HCT116 (cell line): ENCODE results near the gene TLX3. TPM values are rescaled to one million over a fixed set of nuclear protein-coding genes. Genes with fewer than 3 reads are reported as not detected.

Source experiments
- ATAC-seq: fragments of 200-7000 bp; cut with Tn5 transposase; 2 replicates; pipeline ENCODE4 v1.9.1; 2020; ENCODE audit warnings: mild to moderate bottlenecking, moderate library complexity
- BruUV-seq: library from RNA; stranded (reverse); fragments of 400-500 nt; replicated peaks from 2 replicates; lab custom pipeline; 2021; lab: Mats Ljungman, UMichigan
- CTCF ChIA-PET: fragments of 300-600 bp; sonication (Branson Sonifier 250); formaldehyde crosslinking; loops from one replicate; lab custom pipeline; 2021; ENCODE audit warnings: antibody characterized with exemption; lab: Charles Lee
- POLR2A ChIA-PET: fragments of 300-600, 350-600 bp; sonication (Branson Sonifier 250); formaldehyde crosslinking; loops from one replicate; lab custom pipeline; 2021; ENCODE audit warnings: antibody characterized with exemption; lab: Charles Lee
- RAD21 ChIA-PET, 2 experiments: fragments of 300-600 bp; sonication (Branson Sonifier 250); formaldehyde crosslinking; loops; one replicate each; lab custom pipeline; 2023; ENCODE audit warnings: low total read pairs in 2 of 2; ENCODE audit not compliant: uncharacterized antibody in 2 of 2, unreplicated experiment in 2 of 2, low non-redundant PET in 1 of 2; lab: Charles Lee
- DNase-seq: peaks from one replicate; pipeline ENCODE4 v3.0.0-alpha.2; 2010; ENCODE audit warnings: low read depth, low spot score
- H2AFZ ChIP-seq: fragments of 200-600 bp; shearing (Covaris generic), sonication (generic); 2 replicates; pipeline ENCODE4 v1.6.1; 2017; ENCODE audit warnings: low read depth, mixed run types, mixed read lengths, antibody characterized with exemption, low read length; ENCODE audit not compliant: poor library complexity, severe bottlenecking
- H3K27ac ChIP-seq: 2 replicates; pipeline ENCODE4 v1.5.1; 2012; ENCODE audit warnings: low read depth, low read length
- H3K27me3 ChIP-seq: fragments of 200-600 bp; sonication (generic); 2 replicates; pipeline ENCODE4 v1.6.1; 2016; ENCODE audit warnings: mixed run types, low read length, mixed read lengths; ENCODE audit not compliant: insufficient read depth
- H3K36me3 ChIP-seq, 2 experiments: fragments of 200-500 bp in 1 of 2; fragments of 200-600 bp in 1 of 2; sonication (Bioruptor generic) in 1 of 2; sonication (generic) in 1 of 2; 2 replicates each; pipeline versions ENCODE4 v1.5.1 to v1.6.1; 2014 to 2016; ENCODE audit warnings: low read length in 2 of 2, inconsistent platforms in 1 of 2, mixed read lengths in 1 of 2, mixed run types in 1 of 2; ENCODE audit not compliant: insufficient read depth in 2 of 2, control insufficient read depth in 1 of 2
- H3K4me1 ChIP-seq, 2 experiments: fragments of 200-600 bp in 1 of 2; sonication (generic) in 1 of 2; 2 replicates each; pipeline versions ENCODE4 v1.5.1 to v1.6.1; 2012 to 2017; ENCODE audit warnings: low read length in 2 of 2, inconsistent platforms in 1 of 2, mild to moderate bottlenecking in 1 of 2, mixed read lengths in 1 of 2, mixed run types in 1 of 2, moderate library complexity in 1 of 2; ENCODE audit not compliant: insufficient read depth in 2 of 2, control insufficient read depth in 1 of 2
- H3K4me2 ChIP-seq: fragments of 200-600 bp; sonication (generic); 2 replicates; pipeline ENCODE4 v1.6.1; 2017; ENCODE audit warnings: mixed run types, low read length, mixed read lengths
- H3K4me3 ChIP-seq, 2 experiments: fragments of 200-600 bp in 1 of 2; sonication (generic) in 1 of 2; replicated peaks in 1 of 2; 2 replicates each; pipeline ENCODE4 v1.5.1; 2011 to 2016; ENCODE audit warnings: low read length in 2 of 2, control low read depth in 1 of 2, low read depth in 1 of 2, mild to moderate bottlenecking in 1 of 2, mixed read lengths in 1 of 2, mixed run types in 1 of 2
- H3K79me2 ChIP-seq: fragments of 200-600 bp; sonication (generic); 2 replicates; pipeline ENCODE4 v1.6.1; 2017; ENCODE audit warnings: mild to moderate bottlenecking, mixed run types, low read length, moderate library complexity, mixed read lengths; ENCODE audit not compliant: insufficient read depth
- H3K9ac ChIP-seq: fragments of 200-600 bp; sonication (generic); 2 replicates; pipeline ENCODE4 v1.6.1; 2016; ENCODE audit warnings: low read length, mixed read lengths
- H3K9me2 ChIP-seq: fragments of 200-600 bp; sonication (generic), shearing (Covaris generic); 2 replicates; pipeline ENCODE4 v1.6.1; 2017; ENCODE audit warnings: mixed run types, mild to moderate bottlenecking, moderate library complexity; ENCODE audit not compliant: insufficient read depth
- H3K9me3 ChIP-seq, 2 experiments: fragments of 200-500 bp in 1 of 2; fragments of 200-600 bp in 1 of 2; sonication (Bioruptor generic) in 1 of 2; sonication (generic) in 1 of 2; 2 replicates each; pipeline ENCODE4 v1.6.1; 2014 to 2017; ENCODE audit warnings: low read length in 2 of 2, mixed read lengths in 2 of 2, inconsistent platforms in 1 of 2, low read depth in 1 of 2, mild to moderate bottlenecking in 1 of 2, mixed run types in 1 of 2, moderate library complexity in 1 of 2; ENCODE audit not compliant: control insufficient read depth in 1 of 2, insufficient read depth in 1 of 2
- H4K20me1 ChIP-seq: fragments of 200-600 bp; sonication (generic), shearing (Covaris generic); 2 replicates; pipeline ENCODE4 v1.6.1; 2017; ENCODE audit warnings: mixed run types, mild to moderate bottlenecking, moderate library complexity; ENCODE audit not compliant: insufficient read depth
- CBX3 ChIP-seq: IDR thresholded peaks from 2 replicates; pipeline ENCODE4 v1.6.1; 2012; ENCODE audit warnings: low read depth
- CEBPB ChIP-seq: IDR thresholded peaks from 2 replicates; pipeline ENCODE4 v1.6.1; 2012; ENCODE audit warnings: low read depth
- EGR1 ChIP-seq: IDR thresholded peaks from 2 replicates; pipeline ENCODE4 v1.6.1; 2012; ENCODE audit warnings: low read depth
- EZH2phosphoT487 ChIP-seq: fragments of 200-600 bp; IDR thresholded peaks from 2 replicates; pipeline ENCODE4 v1.6.1; 2018; ENCODE audit warnings: antibody characterized with exemption, borderline replicate concordance
- FOSL1 ChIP-seq: IDR thresholded peaks from 2 replicates; pipeline ENCODE4 v1.6.1; 2012; ENCODE audit warnings: low read depth
- JUND ChIP-seq: IDR thresholded peaks from 2 replicates; pipeline ENCODE4 v1.6.1; 2012
- POLR2A ChIP-seq: IDR thresholded peaks from 2 replicates; pipeline ENCODE4 v1.7.0; 2011; ENCODE audit warnings: borderline replicate concordance; ENCODE audit not compliant: insufficient read depth, insufficient read length; ENCODE audit errors: extremely low read depth
- POLR2AphosphoS5 ChIP-seq: IDR thresholded peaks from 2 replicates; pipeline ENCODE4 v1.6.1; 2011; ENCODE audit warnings: mild to moderate bottlenecking, low read depth, low read length, moderate library complexity
- RAD21 ChIP-seq: IDR thresholded peaks from 2 replicates; pipeline ENCODE4 v1.6.1; 2012; ENCODE audit warnings: low read depth, mild to moderate bottlenecking
- SIN3A ChIP-seq: IDR thresholded peaks from 2 replicates; pipeline ENCODE4 v1.6.1; 2012; ENCODE audit warnings: low read depth
- SP1 ChIP-seq: IDR thresholded peaks from 2 replicates; pipeline ENCODE4 v1.6.1; 2012; ENCODE audit warnings: low read depth
- SRF ChIP-seq: IDR thresholded peaks from 2 replicates; pipeline ENCODE4 v1.6.1; 2012; ENCODE audit warnings: low read depth
- TCF7L2 ChIP-seq: IDR thresholded peaks from 2 replicates; pipeline ENCODE4 v1.7.0; 2011; ENCODE audit warnings: borderline replicate concordance, inconsistent platforms; ENCODE audit not compliant: insufficient read depth, insufficient read length; ENCODE audit errors: extremely low read depth
- ZFX ChIP-seq: fragments of 450-650 bp; IDR thresholded peaks from 2 replicates; pipeline ENCODE4 v1.6.1; 2017
- intact Hi-C: fragments of 100-400 bp; cut with micrococcal nuclease; formaldehyde crosslinking; loops from 2 replicates; pipeline ENCODE4 v1.10.0; 2022
- total RNA-seq: library from RNA; stranded (reverse); gene quantifications from one replicate; pipeline ENCODE4 v1.2.1, GENCODE V29; 2021; ENCODE audit not compliant: unreplicated experiment
- TF ChIP-seq, protein P1 (sequence below): IDR thresholded peaks from 2 replicates; pipeline ENCODE4 v1.6.1; 2012
- TF ChIP-seq, protein P2 (sequence below), 3 experiments: fragments of 200-600 bp in 1 of 3; sonication (generic) in 1 of 3; IDR thresholded peaks in 2 of 3; conservative IDR thresholded peaks in 1 of 3; 2 replicates each; pipeline ENCODE4 v1.5.1; 2012 to 2017; ENCODE audit warnings: low read depth in 2 of 3, low read length in 2 of 3, antibody characterized with exemption in 1 of 3, borderline replicate concordance in 1 of 3, control low read depth in 1 of 3, mild to moderate bottlenecking in 1 of 3, mixed read lengths in 1 of 3, mixed run types in 1 of 3, moderate library complexity in 1 of 3; ENCODE audit not compliant: insufficient read depth in 1 of 3

TLX3 gene
- total RNA-seq, 1 experiment from 2014 or later = 4.6 TPM

DNA sequence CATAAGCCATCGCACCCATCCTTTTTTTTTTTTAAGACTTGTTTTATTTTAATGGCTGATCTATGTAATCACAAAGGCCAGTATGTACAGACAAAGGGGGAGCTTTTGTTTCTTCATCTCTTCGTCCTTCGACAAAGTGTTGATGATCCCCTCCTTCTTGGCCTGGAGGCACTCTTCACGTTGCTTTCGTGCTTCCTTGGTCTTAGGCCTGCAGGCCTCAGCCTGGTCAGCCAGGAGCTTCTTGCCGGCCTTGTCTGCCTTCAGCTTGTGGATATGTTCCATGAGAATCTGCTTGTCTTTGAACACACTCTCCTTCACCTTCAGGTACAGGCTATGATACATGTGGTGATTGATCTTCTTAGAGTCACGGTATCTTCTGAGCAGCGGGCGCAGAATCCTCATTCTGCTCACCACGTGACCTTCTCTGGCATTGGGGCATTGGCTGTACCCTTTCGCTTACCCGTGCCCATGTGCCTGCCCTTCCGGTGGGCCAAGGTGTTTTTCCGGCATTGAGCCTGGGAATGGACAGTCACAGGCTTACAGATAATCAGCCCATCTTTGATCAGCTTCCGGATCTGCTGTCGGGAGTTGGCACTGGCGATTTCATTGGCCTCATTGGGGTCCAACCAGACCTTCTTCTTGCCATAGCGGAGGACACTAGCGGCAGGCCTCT is 36.0 kb downstream of the TLX3 start:
- Histone ChIP-seq H2AFZ (no peak overlapping the region), H4K20me1 (no peaks in the 10 kb centered on the region), H3K9me2 (no peaks in the 10 kb centered on the region), H3K27ac (no peak overlapping the region), H3K9me3 (no peaks in the 10 kb centered on the region), H3K9ac (no peak overlapping the region), H3K4me3 (no peak overlapping the region)
- no TSS peak for BruUV-seq
- CTCF ChIA-PET = interaction anchor here (0.9 kb wide), 1 partner anchor 600 kb away, joined by 3 read pairs; no protein-coding TSS in a partner anchor
- no peak for TF ChIP-seq CBX3
- TF ChIP-seq, all 23 proteins: peak for 0
- POLR2A ChIA-PET = no interaction called here
- Histone ChIP-seq H3K79me2 (no peaks in the 10 kb centered on the region), H3K27me3 (no peaks in the 10 kb centered on the region), H3K36me3 (no peaks in the 10 kb centered on the region), H3K4me2 (no peak overlapping the region), H3K4me1 (0 out of 4 replicates have a peak, but pooled peaks cover 0 to 3% of the 10 kb centered on the region in 2 experiments)
- ATAC-seq = no peak
- DNase-seq = no peak
- RAD21 ChIA-PET = no interaction called here
- intact Hi-C loops = loop anchor here (5.0 kb wide), 1 partner anchor 358 kb away; no protein-coding TSS in a partner anchor

DNA sequence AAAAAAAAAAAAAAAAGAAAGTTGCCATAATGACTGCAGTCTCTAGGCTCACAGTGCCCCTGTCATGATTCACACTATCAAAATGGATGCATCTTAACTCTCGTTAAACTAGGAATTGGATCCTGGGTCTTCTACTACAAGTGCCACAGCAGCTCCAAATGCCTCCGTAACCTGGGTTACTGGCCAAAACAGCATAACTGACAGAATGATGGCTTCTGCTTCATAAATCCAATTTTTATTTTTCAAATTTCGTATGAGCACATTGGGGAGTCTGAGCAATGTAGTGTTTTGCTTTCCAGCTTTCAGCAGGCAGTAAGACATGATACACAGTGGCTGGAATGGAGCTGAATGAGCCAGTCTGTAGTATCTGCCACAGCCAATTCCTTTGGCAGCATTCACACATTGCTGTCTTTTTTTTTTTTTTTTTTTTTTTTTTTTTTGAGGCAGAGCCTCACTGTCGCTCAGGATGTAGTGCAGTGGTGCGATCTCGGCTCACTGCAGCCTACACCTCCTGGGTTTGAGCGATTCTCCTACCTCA is 42.6 kb downstream of the TLX3 start:
- ATAC-seq (no peak), DNase-seq (no peak)
- Histone ChIP-seq H3K9ac (no peak overlapping the region), H3K9me2 (no peaks in the 10 kb centered on the region), H3K4me1 (no peaks in the 10 kb centered on the region), H3K27me3 (no peaks in the 10 kb centered on the region), H2AFZ (no peak overlapping the region), H4K20me1 (no peaks in the 10 kb centered on the region), H3K27ac (no peak overlapping the region), H3K9me3 (no peaks in the 10 kb centered on the region), H3K36me3 (no peaks in the 10 kb centered on the region; a peak in 1 of 4 replicates), H3K79me2 (no peaks in the 10 kb centered on the region), H3K4me2 (no peak overlapping the region), H3K4me3 (no peak overlapping the region)
- BruUV-seq = no TSS peak
- ChIA-PET POLR2A (no interaction called here), CTCF (interaction anchor here (2.8 kb wide), 1 partner anchor 9 kb away, joined by 15 read pairs; no protein-coding TSS in a partner anchor), RAD21 (no interaction called here)
- intact Hi-C loops = no loop called here
- TF ChIP-seq SIN3A = no peak
- no peak for TF ChIP-seq CBX3
- no peak for TF ChIP-seq SRF
- TF ChIP-seq ZFX = no peak
- TF ChIP-seq FOSL1 = no peak
- no peak for TF ChIP-seq POLR2A
- TF ChIP-seq EGR1 = no peak
- TF ChIP-seq, protein P1, sequence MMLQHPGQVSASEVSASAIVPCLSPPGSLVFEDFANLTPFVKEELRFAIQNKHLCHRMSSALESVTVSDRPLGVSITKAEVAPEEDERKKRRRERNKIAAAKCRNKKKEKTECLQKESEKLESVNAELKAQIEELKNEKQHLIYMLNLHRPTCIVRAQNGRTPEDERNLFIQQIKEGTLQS = no peak
- no peak for TF ChIP-seq POLR2AphosphoS5
- TF ChIP-seq RAD21 = no peak
- no peak for TF ChIP-seq CEBPB
- TF ChIP-seq SP1 = no peak
- TF ChIP-seq JUND = no peak
- no peak for TF ChIP-seq EZH2phosphoT487
- TF ChIP-seq, protein P2, sequence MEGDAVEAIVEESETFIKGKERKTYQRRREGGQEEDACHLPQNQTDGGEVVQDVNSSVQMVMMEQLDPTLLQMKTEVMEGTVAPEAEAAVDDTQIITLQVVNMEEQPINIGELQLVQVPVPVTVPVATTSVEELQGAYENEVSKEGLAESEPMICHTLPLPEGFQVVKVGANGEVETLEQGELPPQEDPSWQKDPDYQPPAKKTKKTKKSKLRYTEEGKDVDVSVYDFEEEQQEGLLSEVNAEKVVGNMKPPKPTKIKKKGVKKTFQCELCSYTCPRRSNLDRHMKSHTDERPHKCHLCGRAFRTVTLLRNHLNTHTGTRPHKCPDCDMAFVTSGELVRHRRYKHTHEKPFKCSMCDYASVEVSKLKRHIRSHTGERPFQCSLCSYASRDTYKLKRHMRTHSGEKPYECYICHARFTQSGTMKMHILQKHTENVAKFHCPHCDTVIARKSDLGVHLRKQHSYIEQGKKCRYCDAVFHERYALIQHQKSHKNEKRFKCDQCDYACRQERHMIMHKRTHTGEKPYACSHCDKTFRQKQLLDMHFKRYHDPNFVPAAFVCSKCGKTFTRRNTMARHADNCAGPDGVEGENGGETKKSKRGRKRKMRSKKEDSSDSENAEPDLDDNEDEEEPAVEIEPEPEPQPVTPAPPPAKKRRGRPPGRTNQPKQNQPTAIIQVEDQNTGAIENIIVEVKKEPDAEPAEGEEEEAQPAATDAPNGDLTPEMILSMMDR (IDR thresholded peaks at IDR 0.05 in 2 of 3, conservative IDR thresholded peaks at IDR 0.05 in 1 of 3; ENCODE audit: borderline replicate concordance in 1 of 3, insufficient read depth in 1 of 3, low read depth in 2 of 3, low read length in 2 of 3) = no peak
- no peak for TF ChIP-seq TCF7L2
